ENCODE data around the gene IMMT. TPM values are rescaled to one million over a fixed set of nuclear protein-coding genes. Genes with fewer than 3 reads are reported as not detected.
"Not testable (repeated sequence)": the region's sequence is repeated elsewhere in the genome, so short reads cannot be mapped to it uniquely, and the experiment has no call there.

Gene IMMT
- polyA plus RNA-seq, 1 donor: 120 TPM

DNA sequence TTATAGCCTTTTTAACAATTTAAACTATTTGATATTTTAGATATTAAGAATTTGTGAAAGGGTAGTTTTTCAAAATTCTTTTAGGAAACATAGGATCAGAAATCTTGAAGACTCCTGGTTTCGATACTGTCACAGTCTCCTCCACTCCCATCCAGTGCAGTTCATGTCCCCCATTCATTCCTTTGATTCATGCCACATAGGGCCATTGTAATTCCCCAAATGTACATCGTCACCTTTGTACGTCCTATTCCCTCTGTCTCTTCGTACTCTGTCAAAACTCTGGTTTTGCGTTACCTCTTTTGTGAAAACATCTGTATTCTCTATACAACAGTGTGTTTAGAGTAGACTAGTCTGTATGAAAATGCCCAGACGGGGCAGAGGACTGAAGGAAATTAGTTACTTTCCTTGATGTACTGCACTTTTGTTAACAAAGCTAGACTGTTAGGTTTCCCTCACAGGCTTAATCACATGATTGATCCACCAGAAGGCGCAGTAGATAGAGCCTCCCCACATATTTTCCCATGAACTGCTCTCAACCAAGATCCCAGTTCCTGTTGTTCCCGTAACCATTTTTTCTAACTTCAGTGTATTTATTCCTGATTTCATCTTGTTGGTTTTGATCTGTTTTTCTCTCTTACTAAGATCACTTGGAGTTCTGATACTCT is 6.5 kb upstream of the IMMT start:
- no peak for DNase-seq

DNA sequence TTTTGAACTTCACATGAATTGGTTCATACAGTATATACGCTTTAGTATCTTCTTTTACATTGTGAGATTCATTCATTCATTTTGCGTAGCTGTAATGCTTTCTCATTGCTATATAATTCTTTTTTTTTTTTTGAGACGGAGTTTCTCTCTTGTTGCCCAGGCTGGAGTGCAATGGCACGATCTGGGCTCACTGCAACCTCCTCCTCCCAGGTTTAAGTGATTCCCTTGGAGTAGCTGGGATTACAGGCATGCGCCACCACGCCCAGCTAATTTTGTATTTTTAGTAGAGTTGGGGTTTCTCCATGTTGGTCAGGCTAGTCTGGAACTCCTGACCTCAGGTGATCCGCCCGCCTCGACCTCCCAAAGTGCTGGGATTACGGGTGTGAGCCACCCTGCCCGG is 5.3 kb upstream of the IMMT start:
- DNase-seq: not testable (repeated sequence)

DNA sequence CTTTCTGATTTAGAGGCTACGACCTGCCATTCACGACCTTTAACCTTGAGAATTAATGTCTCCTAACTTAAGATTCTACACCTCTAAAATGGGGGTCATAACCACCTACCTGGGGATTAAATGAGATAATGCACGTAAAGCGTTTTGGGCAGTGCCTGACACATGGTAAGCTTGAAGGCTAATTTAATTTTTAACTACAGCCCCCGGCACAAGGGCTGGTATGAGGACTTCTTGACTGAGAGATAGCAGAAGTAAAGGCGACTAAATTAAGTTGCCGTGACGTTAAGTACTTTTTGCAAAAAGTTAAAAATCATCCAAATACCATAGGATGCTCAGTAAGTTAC is 4.5 kb upstream of the IMMT start:
- DNase-seq: no peak

DNA sequence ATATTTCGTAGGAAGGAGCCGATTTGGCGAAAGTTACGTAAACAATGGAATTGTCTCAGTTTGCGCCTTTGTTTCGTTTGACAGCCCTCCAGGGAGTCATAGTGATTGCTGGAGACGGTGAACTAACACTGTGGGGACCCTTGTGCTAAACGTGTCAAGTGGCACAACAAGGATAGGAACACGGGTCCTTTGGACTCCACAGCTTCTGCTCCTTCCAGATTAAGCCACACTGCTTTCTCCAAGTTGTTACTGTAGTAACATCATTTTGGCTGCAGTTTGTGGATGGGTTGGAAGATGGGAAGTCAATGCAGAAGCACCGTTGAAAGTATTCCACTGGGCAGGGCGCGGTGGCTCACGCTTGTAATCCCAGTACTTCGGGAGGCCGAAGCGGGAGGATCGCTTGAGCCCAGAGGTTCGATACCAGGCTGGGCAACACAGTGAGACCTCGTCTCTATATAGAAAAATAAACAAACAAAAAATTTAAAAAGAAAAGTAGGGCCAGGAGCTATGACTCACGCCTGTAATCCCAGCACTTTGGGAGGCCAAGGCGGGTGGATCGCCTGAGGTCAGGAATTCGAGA is 636 bp upstream of the IMMT start:
- no peak for DNase-seq

DNA sequence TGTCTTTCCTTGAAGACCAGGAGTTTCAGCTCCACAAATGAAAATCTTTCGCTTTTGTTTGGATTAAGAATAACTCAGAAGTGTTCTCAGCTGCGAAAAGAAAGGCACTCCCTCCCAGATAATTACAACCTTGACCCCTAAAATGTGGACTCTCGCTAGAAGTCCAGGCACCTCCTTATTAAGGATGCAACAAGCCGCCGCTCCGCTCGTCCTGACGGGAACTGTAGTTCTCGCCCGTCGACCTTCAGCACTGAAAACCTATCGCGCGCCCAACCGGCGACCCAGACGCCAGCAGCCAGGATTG is 559 bp downstream of the IMMT start:
- no peak for DNase-seq

DNA sequence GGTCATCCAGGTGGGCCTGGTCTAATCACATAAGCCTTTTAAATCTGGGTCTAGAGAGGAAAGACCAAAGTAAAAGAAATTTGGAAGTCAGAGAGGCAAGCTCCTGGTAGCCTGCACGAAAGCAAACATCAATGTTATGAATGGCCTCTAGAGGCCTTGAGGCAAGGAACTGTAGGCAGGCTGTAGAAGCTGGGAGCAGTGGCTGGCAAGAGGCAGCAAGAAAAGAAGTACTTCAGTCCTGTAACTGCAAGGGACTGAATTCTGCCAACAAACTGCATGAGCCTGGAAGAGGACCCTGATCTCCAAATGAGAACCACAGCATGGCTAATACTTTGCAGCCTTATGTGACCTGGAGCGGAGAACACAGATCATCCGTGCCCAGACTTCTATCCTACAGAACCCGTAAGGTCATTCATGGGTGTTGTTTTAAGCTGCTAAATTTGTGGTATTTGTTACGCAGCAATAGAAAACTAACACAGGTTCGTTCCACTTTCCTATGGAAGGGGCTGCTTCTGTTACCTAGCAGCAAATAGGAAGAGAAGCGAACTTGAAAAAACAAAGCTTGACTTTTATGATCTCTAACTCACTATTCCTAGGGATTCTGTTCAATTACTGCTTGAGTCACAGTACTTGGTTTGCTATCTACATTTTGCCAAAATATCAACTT is 1.2 kb downstream of the IMMT start:
- no peak for DNase-seq

DNA sequence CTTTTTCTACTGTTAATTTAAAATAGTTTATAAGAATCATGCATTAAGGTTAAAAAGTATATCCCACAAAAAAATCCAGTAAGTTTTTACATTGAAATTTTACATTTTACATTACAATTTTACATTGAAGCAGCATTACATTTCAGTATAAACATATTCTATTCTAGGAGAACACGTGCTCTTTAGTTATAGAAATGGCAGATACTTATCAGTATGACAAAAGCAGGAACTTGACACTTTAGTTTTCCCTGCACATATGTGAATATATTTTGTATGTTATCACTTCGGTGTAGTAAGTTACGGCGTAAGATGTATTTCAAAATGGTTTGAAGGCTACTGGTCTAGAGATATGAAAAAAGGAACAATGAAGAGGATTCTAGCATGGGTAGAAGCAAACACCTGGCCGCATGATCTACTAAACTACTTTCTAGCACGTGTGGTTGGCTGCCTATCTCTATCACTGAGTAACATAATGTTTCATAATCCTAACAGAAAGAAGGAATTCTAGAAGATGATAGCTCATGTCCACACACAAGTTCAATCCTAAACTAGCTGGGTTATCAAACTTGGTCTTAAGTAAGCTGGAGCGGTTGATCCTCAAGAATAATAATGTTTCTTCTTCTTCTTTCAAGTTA is 5.4 kb downstream of the IMMT start:
- no peak for DNase-seq

DNA sequence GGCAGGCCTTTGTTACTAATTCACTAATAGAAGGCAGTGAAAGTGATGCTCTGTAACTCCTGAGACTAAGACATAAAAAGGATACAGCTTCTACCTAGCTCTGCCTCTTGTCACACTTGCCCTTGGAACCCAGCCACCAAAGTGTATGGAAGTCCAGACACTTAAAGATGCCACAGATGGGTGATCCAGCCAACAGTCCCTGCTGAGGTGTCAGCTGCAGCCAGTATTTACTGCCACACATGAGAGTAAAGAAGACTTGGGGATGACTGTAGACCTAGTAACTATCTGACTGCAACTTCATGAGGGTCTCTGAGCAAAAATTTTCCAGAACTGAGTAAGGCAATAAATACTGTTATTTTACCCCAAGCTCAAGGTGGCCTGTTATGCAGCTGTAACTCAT is 8.8 kb downstream of the IMMT start:
- DNase-seq: no peak

DNA sequence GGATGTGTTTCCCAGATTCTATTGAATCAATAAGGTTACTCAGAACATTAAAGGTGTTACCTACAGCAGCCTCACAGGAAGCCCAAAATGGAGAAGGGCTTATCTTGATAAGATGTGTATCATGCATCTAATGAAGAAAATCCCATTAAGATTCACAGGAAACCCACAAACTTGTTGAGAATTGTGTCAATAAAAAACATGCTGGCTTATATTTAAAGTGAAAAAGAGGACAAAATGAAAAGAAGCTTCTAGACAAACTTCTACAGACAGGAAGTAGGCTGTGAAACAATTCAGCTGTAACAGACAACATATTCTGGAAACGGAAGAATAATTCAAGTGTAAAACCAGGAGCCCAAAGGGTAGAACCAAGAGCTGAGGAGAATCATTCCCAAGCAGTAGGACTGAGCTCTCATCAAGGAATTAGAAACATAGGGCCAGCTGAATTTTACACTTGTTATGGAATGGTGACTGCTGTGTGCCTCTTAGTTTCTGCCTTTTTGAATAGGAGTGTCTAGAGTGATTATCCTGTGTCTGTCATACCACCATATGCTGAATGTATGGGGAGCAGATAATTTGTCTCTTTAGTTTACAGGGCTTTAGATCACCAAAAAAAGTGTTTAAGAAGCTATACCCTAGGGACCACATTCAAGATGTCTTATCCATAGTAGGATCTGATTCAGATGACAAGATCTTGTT is 9.6 kb downstream of the IMMT start:
- no peak for DNase-seq

DNA sequence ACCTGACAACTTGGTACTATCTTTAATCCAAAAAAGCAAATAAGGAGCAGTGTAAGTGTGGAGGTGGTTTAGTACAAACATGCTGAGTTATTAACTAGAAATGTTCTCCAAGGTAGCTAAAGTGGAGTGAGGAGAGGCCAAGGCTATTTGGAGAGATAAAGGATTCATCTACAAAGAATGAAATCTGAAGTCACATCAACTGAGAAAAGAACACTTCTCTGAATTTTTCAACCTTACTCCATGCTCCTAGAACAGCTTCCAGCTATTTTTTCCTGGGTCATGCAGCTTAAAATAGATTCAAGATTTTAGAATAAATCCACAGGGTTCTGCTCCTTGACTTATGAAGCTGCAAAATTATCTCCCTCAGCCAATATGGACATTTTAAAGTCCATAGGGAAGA is 18.7 kb downstream of the IMMT start:
- no peak for DNase-seq

DNA sequence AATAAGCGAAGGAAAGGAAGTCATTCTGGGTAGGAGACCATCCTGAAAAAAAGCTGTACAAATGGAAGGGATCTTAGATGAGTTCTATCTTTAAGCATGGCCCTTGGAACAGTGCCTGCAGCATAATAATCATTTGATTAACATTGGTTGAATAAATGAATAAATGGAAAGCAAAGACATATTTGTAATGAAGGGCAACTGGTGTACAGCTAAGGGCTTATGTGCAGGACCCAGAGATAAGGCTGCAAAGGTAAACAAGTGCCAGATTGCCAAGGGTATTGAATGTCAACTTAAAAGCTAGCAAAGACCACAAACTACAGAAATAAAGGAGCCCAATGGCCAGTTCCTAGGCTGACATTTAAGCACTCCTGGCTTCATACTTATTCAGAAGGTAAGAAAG is 19.4 kb downstream of the IMMT start:
- DNase-seq: no peak

DNA sequence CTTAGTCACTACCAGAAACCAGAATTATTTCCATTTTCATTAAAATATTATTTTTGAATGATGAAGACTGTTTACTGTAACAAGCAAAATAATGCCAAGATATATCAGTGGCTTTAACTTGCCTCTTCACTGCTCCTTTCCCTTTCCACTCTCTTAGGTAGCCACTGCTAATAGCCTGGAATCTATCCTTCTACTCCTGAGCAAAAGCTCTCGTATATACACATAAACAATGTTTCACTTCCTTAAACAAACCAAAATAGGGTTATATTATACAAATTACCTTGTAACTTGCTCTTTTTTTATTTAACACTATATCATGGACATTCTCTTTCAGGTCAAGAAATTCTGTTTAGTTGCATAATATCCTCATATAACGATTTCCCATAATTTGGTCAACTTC is 20.8 kb downstream of the IMMT start:
- no peak for DNase-seq

DNA sequence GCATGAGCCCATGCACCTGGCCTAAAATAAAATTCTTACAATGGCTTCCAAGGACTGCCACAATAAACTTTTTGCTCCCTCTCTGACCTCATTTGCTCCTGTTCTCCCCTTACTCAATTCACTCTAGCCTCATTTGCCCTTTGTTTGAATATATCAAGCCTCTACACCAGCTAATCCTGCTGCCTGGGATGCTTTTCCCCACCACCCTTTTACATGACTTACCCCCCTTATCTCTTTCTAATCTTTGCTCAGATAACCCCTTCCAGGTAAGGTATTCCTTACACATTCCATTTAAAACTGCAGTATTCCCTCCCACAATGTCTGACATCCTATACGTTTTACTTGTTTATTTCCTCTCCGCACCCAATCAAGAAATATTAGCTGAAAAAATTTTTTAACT is 22.7 kb downstream of the IMMT start:
- DNase-seq: no peak

DNA sequence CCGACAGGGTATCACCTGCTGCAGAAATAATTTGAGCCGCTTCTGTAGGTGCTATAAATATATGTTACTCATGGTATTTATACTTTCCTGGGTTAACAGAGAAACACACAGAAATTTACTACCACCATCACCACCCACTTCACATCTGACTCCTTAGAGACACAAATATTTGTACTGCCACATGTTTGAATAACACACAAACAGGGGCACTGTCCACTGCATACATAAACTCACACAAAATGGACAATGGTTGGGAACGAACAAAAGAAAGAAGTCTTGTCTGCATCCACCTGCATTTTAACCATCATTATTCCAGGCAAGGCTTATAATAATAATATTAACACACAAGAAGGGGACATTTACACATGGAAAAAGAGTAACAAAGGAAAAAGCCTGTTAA is 24.0 kb downstream of the IMMT start:
- DNase-seq: no peak

DNA sequence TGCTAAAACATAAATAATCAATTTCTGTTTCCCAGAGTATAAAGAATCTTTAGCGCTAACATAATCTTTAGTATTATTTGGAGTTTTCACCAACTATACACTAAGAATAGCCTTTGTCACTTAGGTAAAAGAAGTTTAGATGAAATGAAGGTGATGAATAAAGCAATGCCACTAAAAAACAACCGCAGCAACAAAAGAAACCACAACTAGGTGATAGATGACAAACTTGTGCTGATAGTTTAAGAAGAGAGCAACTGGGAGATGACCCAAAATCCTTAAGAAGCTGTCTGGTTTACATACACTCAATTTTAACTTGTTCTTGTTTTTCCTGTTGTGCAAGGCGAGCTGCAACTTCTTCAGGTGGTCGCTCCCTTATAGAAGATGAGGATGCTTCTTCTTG is 24.8 kb downstream of the IMMT start:
- DNase-seq: no peak

DNA sequence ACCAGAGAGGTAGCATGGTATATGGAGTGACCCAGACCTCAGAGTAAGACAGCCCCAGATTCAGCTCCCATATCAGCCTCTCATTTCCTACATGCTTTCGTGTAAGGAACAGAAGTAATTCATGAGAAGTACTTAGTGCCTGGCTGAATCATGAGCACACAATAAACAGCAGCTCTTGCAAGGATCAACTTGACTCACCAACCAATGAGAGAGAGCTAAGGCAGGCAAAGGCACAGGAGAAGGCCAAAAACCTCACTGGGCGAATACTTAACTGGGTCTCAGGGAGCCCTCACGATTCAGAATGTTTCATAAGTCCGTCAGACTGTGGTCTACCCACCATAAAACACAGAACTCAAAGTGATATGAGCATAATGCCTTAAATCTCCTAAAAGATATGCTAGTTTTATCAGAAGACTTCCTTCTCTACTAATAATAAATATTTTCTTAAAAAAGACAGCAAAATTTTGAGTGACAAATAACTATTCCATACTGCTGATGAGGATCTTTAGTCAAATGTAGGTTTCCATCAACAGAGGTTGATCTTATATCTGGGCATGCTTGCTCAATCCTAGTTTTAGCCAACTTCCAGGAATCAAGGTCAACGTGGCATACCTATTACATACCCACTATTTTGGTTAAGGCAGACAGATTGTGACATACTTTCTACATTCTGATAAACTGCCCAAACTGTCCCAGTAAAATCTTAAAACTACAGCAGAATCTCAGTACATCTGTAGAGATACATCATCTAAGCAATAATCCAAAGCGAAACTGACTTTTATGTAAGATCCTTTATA is 34.9 kb downstream of the IMMT start:
- no peak for DNase-seq

DNA sequence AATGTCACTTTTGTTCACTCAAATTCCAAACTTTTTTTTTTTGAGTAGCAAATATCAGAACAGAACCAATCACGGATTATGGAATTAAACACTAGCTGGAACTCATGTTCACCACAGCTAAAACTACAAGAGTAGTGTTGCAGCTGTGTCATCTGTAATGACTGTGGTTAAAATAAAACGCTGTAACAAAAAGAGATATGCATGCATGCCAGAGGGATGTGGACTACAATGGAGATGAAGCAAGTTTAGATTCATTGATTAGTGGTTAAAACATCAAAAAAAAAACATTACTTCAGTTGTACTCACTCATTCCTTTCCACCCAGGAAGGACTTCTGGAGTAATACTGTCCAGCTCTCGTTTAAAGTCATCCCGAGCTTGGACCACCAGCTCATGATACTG is 37.0 kb downstream of the IMMT start:
- DNase-seq: no peak

DNA sequence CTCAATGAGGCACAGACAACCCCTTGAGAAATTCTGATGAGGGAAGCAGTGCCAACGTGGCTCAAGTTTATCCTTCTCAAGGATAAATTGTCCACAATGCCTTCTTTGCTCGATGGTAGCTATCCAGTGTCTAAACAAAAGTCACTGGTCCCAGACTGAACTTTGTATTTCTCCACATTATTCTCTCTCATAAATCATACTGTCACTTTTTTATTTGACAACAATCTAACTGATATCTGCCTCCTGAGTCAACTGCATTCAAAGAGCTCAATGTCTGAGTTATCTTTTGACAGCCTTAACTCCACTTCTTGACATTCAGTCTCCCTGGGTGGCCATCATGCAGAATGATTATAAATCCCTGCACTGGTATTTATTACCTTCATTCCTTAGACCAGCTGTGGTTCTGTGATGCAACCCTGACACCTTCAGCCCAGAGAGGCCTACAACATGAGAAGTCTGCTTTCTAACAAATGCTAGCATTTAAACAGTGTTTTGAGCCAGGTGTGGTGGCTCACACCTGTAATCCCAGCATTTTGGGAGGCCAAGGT is 38.2 kb downstream of the IMMT start:
- no peak for DNase-seq

DNA sequence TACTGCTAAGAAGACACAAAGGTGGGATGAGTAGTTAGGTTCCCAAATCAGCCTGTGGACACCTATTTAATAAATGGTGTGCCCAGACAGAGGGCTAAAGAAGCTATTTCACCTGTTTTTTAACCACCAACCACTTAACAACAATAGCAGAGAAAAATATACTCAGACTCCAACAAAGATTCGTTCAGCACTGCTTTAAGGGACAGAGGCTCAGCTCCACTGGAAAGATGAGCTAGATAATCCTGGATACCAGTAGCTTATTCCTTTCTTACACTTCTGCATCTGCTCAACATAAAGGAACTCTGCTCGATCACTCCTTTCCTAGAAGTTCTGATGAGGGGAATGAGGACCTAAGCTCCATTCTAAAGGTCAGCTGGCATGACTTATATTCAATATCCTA is 44.8 kb downstream of the IMMT start:
- no peak for DNase-seq

DNA sequence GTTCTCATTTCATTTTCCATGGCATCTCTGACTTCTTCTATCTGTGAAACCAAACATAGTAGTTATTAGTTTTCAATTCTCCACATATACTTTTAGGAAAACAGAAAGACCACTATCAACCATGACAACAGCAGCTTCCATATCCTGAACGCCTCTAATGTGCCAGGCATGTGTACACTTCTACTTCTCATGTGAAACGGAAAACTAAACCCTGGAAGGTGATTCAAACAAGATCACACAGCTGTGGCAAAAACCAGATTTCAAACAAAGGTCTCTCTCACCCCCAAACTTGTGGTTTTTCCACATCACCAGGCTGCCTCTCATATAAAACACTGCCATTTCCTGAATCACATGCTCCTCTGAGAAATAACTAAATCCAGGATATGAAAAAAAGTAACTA is 47.5 kb downstream of the IMMT start:
- DNase-seq: no peak

DNA sequence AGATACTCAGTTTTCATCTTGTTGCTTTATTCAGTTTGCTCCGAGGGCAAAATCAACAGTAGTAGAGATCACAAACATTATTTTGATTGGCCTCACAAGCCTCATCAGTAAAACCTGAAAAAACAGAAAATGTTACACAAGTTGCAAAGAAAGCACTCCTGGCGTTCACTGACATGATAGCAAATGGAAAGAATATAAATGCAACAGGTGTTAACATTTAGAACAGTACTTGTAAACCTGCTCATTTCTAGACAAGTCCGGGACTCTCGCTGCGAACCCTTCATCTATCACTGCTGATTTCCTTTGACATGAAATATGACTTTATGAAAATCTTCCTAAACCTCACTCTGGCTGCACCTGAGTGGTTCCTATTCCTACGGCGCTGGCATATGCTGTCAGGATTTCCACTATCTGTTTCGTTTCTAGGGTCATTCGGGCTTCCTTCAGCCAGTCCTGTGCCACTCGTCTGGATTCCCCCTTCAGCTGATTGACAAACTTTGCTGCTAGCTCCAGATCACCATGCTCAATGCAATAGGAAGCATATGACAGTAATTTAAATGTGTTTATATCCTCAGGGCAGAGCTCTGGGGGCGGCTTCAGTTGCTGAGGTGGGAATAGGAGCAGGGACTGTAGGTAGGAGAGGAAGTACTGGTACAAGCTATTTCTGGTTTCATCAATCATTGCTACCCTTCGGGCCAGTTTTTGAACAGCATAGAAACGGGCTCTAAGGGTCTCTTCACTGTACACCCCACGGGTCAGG is 51.2 kb downstream of the IMMT start:
- DNase-seq: no peak

Measured in left kidney (tissue), 2 donors.